ENCODE data around the gene GLIS2.

- TF ChIP-seq CTCF (IDR thresholded peaks at IDR 0.05) (no peak), ZFX (IDR thresholded peaks at IDR 0.05; ENCODE audit: borderline replicate concordance) (no peak)
Observed at GRCh38 chr16:4381935-4382794, 66.3 kb downstream of the GLIS2 start.

All from 22Rv1 (cell line).